CD4-positive, alpha-beta T cell treated with Interleukin-21 for 1 hour (primary cell): ENCODE results near the gene CEACAM19.
"Not testable (repeated sequence)": the region's sequence is repeated elsewhere in the genome, so short reads cannot be mapped to it uniquely, and the experiment has no call there.

Experiments
- DNase-seq: peaks from one replicate; pipeline ENCODE4 v3.0.0-alpha.2; 2020

CEACAM19 gene, protein sequence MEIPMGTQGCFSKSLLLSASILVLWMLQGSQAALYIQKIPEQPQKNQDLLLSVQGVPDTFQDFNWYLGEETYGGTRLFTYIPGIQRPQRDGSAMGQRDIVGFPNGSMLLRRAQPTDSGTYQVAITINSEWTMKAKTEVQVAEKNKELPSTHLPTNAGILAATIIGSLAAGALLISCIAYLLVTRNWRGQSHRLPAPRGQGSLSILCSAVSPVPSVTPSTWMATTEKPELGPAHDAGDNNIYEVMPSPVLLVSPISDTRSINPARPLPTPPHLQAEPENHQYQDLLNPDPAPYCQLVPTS

GRCh38 chr19:44671400-44671799 is at the start of gene CEACAM19:
CEACAM19 (plus strand) TSS chr19:44671482; CDS start chr19:44671932, 450 bp downstream.
- DNase-seq, result no peak

DNA sequence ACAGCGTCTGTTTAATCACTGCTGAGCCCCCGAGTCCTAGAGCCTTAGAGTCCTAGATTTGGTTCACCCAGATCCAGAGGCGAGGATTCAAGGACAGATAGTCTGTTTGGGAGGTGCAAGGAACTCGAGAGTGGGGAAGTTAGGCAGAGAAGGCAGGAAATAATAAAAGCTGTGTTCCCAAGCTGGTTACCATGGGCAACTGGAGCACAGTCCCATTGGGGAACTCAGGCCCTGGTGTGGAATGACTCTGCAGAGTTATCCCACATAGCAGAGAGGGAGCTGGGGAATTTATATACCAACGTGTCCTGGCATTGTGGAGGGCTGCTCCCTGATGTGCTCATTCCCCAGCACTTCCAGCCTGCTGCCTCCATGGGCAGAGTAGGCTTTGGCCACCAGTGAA is 48.2 kb upstream of the CEACAM19 start:
- DNase-seq, result no peak

GRCh38 chr19:44623626-44624025 is 47.7 kb upstream of the CEACAM19 start:
- DNase-seq, result no peak

GRCh38 chr19:44624840-44625354 is 46.4 kb upstream of the CEACAM19 start:
- no peak for DNase-seq

GRCh38 chr19:44625637-44626036 is 45.6 kb upstream of the CEACAM19 start:
- DNase-seq, result not testable (repeated sequence)

- no peak for DNase-seq
Observed at GRCh38 chr19:44626048-44626624, 45.1 kb upstream of the CEACAM19 start.

GRCh38 chr19:44627631-44628030 is 43.7 kb upstream of the CEACAM19 start:
- no peak for DNase-seq

GRCh38 chr19:44628793-44629192 is 42.5 kb upstream of the CEACAM19 start:
- DNase-seq, result no peak

GRCh38 chr19:44631611-44632010 is 39.7 kb upstream of the CEACAM19 start:
- DNase-seq, result not testable (repeated sequence)

DNA sequence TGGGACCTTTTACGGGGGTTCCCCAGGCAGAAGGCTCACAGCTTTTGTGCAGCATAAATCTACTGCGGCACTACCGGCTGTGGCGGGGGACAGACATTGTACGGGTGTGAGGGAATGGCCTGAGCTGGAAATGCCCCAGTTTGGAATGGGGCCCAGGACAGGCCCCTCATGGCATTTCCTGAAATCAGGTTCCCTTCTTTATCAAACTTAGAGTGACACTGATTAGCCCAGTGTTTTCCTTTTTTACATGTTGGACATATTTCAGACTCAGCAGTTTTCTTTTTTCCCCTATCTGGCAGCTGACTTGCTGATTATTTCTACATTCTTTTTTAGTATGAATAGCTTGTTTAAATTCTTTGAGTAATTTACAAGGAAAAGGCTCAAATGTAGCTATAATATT is 37.2 kb upstream of the CEACAM19 start:
- DNase-seq, result not testable (repeated sequence)

- DNase-seq, result no peak
Observed at GRCh38 chr19:44634785-44635184, 36.5 kb upstream of the CEACAM19 start.

DNA sequence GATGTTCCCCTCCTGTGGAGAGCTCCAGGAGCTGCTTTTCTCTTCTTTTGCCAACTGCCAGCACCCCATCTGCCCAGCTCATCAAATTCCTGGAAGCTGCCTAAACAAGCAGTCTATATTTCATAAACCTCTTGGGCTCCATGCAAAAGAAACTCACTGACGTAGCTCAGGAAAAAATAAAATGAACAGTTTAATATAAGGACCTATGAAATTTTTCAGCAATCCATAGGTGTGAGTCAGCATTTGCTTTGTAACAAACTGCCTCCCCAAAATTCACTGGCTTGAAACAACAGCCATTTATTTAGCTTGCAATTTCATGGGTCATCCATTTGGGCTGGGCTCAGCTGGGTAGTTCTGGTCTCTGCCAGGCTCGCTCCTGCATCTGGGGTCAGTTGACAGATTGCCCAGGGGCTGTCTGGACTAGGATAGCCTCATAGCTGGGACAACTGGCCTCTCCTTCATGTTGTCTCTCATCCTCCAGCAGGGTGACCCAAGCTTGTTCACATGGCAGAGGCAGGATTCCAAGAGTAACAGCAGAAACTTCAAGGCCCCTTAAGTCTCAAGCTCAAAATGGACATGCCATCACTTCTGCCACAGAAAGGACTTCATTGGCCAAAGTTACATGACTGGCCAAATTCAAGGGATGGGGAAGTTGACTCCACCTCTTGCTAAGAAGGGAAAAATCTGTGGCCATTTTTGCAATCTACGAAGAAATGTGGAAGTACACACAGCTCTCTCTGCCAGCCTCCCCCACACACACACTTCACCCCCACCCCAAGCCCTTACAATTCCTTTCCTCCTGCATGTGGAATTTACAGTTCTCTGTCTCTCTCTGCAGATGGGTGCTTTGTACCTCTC is 35.5 kb upstream of the CEACAM19 start:
- no peak for DNase-seq

DNA sequence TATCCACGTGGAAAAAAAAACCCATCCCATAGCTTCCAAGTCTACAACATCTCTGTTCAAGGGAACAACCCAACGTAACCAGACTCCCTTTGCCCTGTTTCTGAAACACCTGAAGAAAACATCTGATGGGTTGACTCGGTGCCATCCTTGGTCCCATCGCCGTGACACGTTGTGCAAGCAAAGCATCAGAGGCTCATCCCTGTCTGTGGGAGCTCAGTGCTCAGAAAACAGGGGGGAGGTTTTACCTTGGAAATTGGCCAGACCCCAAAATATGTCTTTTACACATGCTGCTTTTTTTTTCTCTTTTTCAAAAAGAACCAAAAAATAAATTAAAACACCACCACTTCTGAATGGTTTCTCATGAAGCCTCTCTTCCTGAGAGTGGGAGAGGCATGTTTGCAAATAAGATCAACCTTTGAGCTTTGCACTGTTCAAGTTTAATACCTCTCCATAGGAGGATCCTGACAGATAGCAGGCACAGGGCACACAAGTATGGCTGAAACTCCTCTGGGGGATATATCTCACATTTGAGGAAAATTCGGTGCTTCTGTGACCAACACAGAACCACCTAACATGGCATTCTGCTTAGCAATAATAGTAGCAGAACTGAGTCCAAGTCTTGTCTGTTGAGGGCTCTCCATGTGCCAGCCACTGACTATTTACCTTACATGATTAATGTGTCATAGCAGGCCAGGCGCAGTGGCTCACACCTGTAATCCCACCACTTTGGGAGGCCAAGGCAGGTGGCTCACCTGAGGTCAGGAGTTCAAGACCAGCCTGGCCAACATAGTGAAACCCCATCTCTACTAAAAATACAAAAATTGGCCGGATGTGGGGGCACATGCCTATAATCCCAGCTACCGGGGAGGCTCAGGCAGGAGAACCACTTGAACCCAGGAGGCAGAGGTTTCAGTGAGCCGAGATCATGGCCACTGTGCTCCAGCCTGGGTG is 34.6 kb upstream of the CEACAM19 start:
- no peak for DNase-seq

DNA sequence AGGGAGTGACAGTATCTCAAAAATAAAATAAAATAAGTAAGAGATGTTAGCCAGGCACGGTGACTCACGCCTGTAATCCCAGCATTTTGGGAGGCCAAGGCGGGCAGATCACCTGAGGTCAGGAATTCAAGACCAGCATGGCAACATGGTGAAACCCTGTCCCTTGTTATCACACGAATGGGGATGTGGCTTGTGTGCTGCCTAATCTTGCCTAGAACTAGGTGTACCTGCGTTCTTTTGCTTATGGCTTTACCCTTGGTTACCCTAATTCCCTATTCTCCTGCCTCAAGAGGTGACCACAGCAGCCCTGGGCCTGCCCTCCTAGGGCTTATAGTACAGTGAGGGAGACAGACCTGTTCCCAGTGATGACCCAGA is 33.9 kb upstream of the CEACAM19 start:
- no peak for DNase-seq

- no peak for DNase-seq
Observed at GRCh38 chr19:44640518-44640917, 30.8 kb upstream of the CEACAM19 start.

DNA sequence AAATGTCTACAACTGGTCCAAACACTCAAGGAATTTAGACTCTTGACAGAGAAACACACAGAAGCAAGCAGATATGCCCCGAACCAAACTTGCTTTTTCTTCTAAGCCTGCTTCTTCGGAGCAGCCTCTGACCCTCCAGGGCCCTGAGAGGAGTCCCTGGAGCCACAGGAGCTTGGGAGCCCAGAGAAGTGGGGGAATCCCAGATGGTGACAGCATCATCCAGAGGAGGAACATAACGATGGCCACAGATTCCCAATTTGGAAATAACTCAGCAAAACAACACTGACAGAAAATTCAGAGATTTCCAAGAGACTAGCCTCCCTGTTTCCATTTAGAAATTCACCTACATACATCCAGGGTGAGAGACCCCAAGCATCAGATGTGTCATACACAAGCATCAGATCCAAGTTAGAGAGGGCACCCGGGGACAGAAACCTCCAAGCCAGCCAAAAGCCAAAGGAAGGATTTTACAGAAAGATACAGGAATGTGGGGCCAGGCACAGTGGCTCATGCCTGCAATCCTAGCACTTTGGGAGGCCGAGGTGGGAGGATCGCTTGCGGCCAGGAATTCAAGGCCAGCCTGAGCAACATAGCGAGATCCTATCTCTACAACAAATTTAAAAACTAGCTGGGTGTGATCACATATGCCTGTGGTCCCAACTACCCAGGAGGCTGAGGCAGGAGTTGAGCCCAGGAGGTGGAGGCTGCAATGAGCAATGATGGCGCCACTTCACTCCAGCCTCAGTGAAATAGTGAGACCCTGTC is 29.6 kb upstream of the CEACAM19 start:
- no peak for DNase-seq

GRCh38 chr19:44642377-44642776 is 28.9 kb upstream of the CEACAM19 start:
- DNase-seq, result no peak

- DNase-seq, result no peak
Observed at GRCh38 chr19:44643605-44644401, 27.5 kb upstream of the CEACAM19 start, which contains the start of gene PVR. PVR (plus strand) TSS chr19:44643910; CDS start chr19:44644097, 187 bp downstream.

DNA sequence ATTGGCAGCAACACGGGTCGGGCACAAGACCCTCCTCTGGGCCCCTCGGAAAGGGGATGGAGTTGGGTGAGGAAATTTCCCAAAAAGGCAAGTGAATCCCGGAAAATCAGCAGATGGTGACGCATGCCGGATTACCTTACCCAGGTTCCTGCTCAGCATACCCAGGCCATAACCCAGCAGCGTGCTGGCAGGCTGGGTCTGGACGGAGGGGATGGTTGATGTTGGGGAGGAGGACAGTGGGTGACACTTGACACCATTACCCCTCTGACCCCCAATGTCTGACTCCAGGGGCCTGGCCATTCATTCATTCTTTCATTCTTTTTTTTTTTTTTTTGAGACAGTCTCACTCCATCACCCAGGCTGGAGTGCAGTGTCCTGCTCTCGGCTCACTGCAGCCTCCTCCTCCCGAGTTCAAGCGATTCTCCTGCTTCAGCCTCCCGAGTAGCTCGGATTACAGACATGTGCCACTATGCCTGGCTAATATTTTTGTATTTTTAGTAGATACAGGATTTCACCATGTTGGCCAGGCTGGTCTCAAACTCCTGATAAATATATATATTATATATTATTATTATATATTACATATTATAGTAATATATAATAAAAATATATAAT is 26.8 kb upstream of the CEACAM19 start:
- no peak for DNase-seq

DNA sequence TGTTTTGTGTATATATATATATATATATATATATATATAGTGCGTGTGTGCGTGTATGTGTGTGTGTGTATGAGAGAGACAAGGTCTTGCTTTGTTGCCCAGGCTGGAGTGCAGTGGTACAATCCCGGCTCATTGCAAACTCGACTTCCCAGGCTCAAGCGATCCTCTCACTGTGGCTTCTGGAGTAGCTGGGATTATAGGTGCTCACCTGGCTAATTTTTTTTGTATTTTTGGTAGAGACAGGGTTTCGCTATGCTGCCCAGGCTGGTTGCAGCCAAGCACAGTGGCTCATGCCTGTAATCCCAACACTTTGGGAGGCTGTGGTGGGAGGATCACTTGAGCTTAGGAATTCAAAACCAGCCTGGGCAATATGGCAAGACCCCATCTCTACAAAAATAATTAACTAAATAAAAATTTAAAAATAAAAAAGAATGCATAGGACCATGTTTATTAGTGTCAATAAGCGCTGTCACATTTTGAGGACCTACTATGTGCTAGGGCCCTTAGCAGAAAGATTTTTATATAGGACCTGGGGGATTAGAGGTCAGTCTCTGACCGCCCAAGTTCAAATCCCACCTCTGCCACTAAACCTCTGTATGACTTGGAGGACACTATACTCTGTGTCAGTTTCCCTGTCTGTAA is 25.8 kb upstream of the CEACAM19 start:
- DNase-seq, result no peak
